H9 (cell line): Measurements from ENCODE around the gene ASPSCR1. TPM values are rescaled to one million over a fixed set of nuclear protein-coding genes. Genes with fewer than 3 reads are reported as not detected.

Experiments
- DNase-seq: peaks from one replicate; pipeline ENCODE4 v3.0.0-alpha.2; 2017
- H2AFZ ChIP-seq: one replicate; pipeline ENCODE4 v1.6.1; 2013; ENCODE audit warnings: mild to moderate bottlenecking, low read length, control low read depth, moderate library complexity
- H2AK5ac ChIP-seq: 2 replicates; pipeline ENCODE4 v1.6.1; 2013; ENCODE audit warnings: low read length, control low read depth, mixed read lengths; ENCODE audit not compliant: insufficient read length
- H2BK120ac ChIP-seq: one replicate; pipeline ENCODE4 v1.6.1; 2013; ENCODE audit warnings: low read depth, mild to moderate bottlenecking, low read length, control low read depth, inconsistent platforms; ENCODE audit not compliant: poor library complexity, severe bottlenecking
- H2BK12ac ChIP-seq: 2 replicates; pipeline ENCODE4 v1.6.1; 2013; ENCODE audit warnings: low read length, control low read depth, mixed read lengths, low read depth; ENCODE audit not compliant: insufficient read length
- H2BK15ac ChIP-seq: 2 replicates; pipeline ENCODE4 v1.6.1; 2013; ENCODE audit warnings: low read depth, low read length, control low read depth
- H2BK20ac ChIP-seq: one replicate; pipeline ENCODE4 v1.6.1; 2013; ENCODE audit warnings: low read depth, mild to moderate bottlenecking, low read length, control low read depth, inconsistent platforms; ENCODE audit not compliant: poor library complexity, severe bottlenecking
- H2BK5ac ChIP-seq: 2 replicates; pipeline ENCODE4 v1.6.1; 2013; ENCODE audit warnings: low read length, control low read depth, mixed read lengths; ENCODE audit not compliant: insufficient read length
- H3K14ac ChIP-seq: 2 replicates; pipeline ENCODE4 v1.6.1; 2013; ENCODE audit warnings: low read length, control low read depth; ENCODE audit not compliant: insufficient read depth
- H3K18ac ChIP-seq: 2 replicates; pipeline ENCODE4 v1.6.1; 2013; ENCODE audit warnings: low read depth, mild to moderate bottlenecking, mixed read lengths, low read length, control low read depth; ENCODE audit not compliant: insufficient read length
- H3K23ac ChIP-seq: 2 replicates; pipeline ENCODE4 v1.6.1; 2013; ENCODE audit warnings: low read length, control low read depth, mixed read lengths, low read depth; ENCODE audit not compliant: insufficient read length
- H3K23me2 ChIP-seq: 2 replicates; pipeline ENCODE4 v1.6.1; 2013; ENCODE audit warnings: low read depth, mild to moderate bottlenecking, mixed read lengths, low read length, control low read depth; ENCODE audit not compliant: insufficient read length, poor library complexity, severe bottlenecking
- H3K27ac ChIP-seq: 2 replicates; pipeline ENCODE4 v1.5.1; 2013; ENCODE audit warnings: low read length, control low read depth, mixed read lengths, low read depth; ENCODE audit not compliant: insufficient read length
- H3K27me3 ChIP-seq: 2 replicates; pipeline ENCODE4 v1.6.1; 2013; ENCODE audit warnings: low read length, control low read depth, inconsistent platforms; ENCODE audit not compliant: insufficient read depth
- H3K4ac ChIP-seq: 2 replicates; pipeline ENCODE4 v1.6.1; 2013; ENCODE audit warnings: low read depth, mild to moderate bottlenecking, control low read depth, inconsistent platforms, low read length, moderate library complexity
- H3K4me1 ChIP-seq: 2 replicates; pipeline ENCODE4 v1.6.1; 2013; ENCODE audit warnings: low read length, control low read depth, inconsistent platforms; ENCODE audit not compliant: insufficient read depth
- H3K4me2 ChIP-seq: 2 replicates; pipeline ENCODE4 v1.6.1; 2013; ENCODE audit warnings: low read length, control low read depth, mixed read lengths; ENCODE audit not compliant: insufficient read length, insufficient read depth
- H3K56ac ChIP-seq: 2 replicates; pipeline ENCODE4 v1.6.1; 2013; ENCODE audit warnings: low read depth, mild to moderate bottlenecking, mixed read lengths, low read length, control low read depth; ENCODE audit not compliant: insufficient read length
- H3K79me1 ChIP-seq: 2 replicates; pipeline ENCODE4 v1.6.1; 2013; ENCODE audit warnings: low read depth, mild to moderate bottlenecking, moderate library complexity, low read length, control low read depth, inconsistent platforms; ENCODE audit not compliant: insufficient read depth, poor library complexity, severe bottlenecking
- H3K79me2 ChIP-seq: 2 replicates; pipeline ENCODE4 v1.6.1; 2013; ENCODE audit warnings: low read length, control low read depth, inconsistent platforms; ENCODE audit not compliant: insufficient read depth
- H3K9ac ChIP-seq: 2 replicates; pipeline ENCODE4 v1.6.1; 2013; ENCODE audit warnings: low read length, control low read depth, mixed read lengths; ENCODE audit not compliant: insufficient read length; ENCODE audit errors: extremely low read depth
- H3K9me3 ChIP-seq: one replicate; pipeline ENCODE4 v1.6.1; 2013; ENCODE audit warnings: low read depth, low read length, inconsistent platforms; ENCODE audit not compliant: control insufficient read depth
- H3T11ph ChIP-seq: one replicate; pipeline ENCODE4 v1.6.1; 2013; ENCODE audit warnings: mild to moderate bottlenecking, low read length, control low read depth, inconsistent platforms
- H4K20me1 ChIP-seq: one replicate; pipeline ENCODE4 v1.6.1; 2013; ENCODE audit not compliant: control insufficient read depth, insufficient read length, insufficient read depth
- H4K5ac ChIP-seq: 2 replicates; pipeline ENCODE4 v1.6.1; 2013; ENCODE audit warnings: low read depth, mild to moderate bottlenecking, mixed read lengths, low read length, control low read depth; ENCODE audit not compliant: insufficient read length
- H4K8ac ChIP-seq: replicated peaks from 2 replicates; pipeline ENCODE4 v1.6.1; 2013; ENCODE audit warnings: low read length, control low read depth, mixed read lengths, low read depth; ENCODE audit not compliant: insufficient read length
- H4K91ac ChIP-seq: 2 replicates; pipeline ENCODE4 v1.6.1; 2013; ENCODE audit warnings: low read depth, mild to moderate bottlenecking, moderate library complexity, mixed read lengths, low read length, control low read depth; ENCODE audit not compliant: insufficient read length
- H3K27ac Mint-ChIP-seq, 3 experiments: 2 replicates in 2 of 3; 3 replicates in 1 of 3; pipeline ENCODE4 v1.8.0; 2020 to 2021; ENCODE audit warnings: mixed read lengths in 3 of 3, mild to moderate bottlenecking in 1 of 3, moderate library complexity in 1 of 3
- H3K27me3 Mint-ChIP-seq: 2 replicates; pipeline ENCODE4 v1.8.0; 2021; ENCODE audit warnings: low read depth, mild to moderate bottlenecking, moderate library complexity, mixed read lengths
- H3K36me3 Mint-ChIP-seq, 3 experiments: 2 replicates in 2 of 3; 3 replicates in 1 of 3; pipeline ENCODE4 v1.8.0; 2020 to 2021; ENCODE audit warnings: low read depth in 3 of 3, mixed read lengths in 3 of 3; ENCODE audit not compliant: insufficient read depth in 1 of 3
- H3K4me1 Mint-ChIP-seq, 2 experiments: 2 replicates each; pipeline ENCODE4 v1.8.0; 2020; ENCODE audit warnings: mixed read lengths in 2 of 2
- H3K4me3 Mint-ChIP-seq, 2 experiments: 2 replicates in 1 of 2; 3 replicates in 1 of 2; pipeline ENCODE4 v1.8.0; 2020 to 2021; ENCODE audit warnings: mild to moderate bottlenecking in 2 of 2, mixed read lengths in 2 of 2, moderate library complexity in 1 of 2
- H3K9me3 Mint-ChIP-seq, 2 experiments: 2 replicates in 1 of 2; 3 replicates in 1 of 2; pipeline ENCODE4 v1.8.0; 2020; ENCODE audit warnings: mild to moderate bottlenecking in 2 of 2, mixed read lengths in 2 of 2, moderate library complexity in 1 of 2
- CTCF ChIP-seq: fragments of 200-600 bp; sonication (generic); conservative IDR thresholded peaks from 3 replicates; pipeline ENCODE4 v1.8.0; 2021; ENCODE audit warnings: antibody characterized with exemption, mild to moderate bottlenecking
- WGBS: extraction: QIAGEN DNeasy Blood & Tissue Kit; methylation state at CpG from one replicate; pipeline ENCODE4 v1.1.7; 2013; ENCODE audit warnings: missing lambda C conversion rate, low lambda C conversion rate, mixed read lengths; ENCODE audit not compliant: insufficient read length; ENCODE audit errors: extremely low coverage; 5-methylcytosine and 5-hydroxymethylcytosine counted together
- total RNA-seq: library from RNA; stranded (reverse); gene quantifications from 2 replicates; pipeline ENCODE4 v1.2.1, GENCODE V29; 2021

The ASPSCR1 gene
- total RNA-seq, 1 experiment from 2014 or later = 50.9 TPM

- DNase-seq = no peak
- Histone ChIP-seq H4K8ac (no peak overlapping the region), H3K4me2 (no peak overlapping the region), H3K9ac (no peak overlapping the region), H3T11ph (no peak overlapping the region), H2BK12ac (no peak overlapping the region), H3K27me3 (no peaks in the 10 kb centered on the region), H3K27ac (no peak overlapping the region), H3K79me2 (no peaks in the 10 kb centered on the region), H3K56ac (no peak overlapping the region), H2BK120ac (no peak overlapping the region), H4K91ac (no peak overlapping the region), H3K79me1 (no peaks in the 10 kb centered on the region), H3K4ac (no peak overlapping the region), H2AK5ac (no peak overlapping the region), H4K20me1 (no peaks in the 10 kb centered on the region), H4K5ac (no peak overlapping the region), H3K23ac (no peak overlapping the region), H3K18ac (no peak overlapping the region), H2AFZ (no peak overlapping the region), H2BK20ac (no peak overlapping the region), H3K4me1 (no peaks in the 10 kb centered on the region), H3K23me2 (no peaks in the 10 kb centered on the region), H2BK5ac (no peak overlapping the region), H2BK15ac (no peak overlapping the region), H3K14ac (no peak overlapping the region), H3K9me3 (no peaks in the 10 kb centered on the region)
- no CpG with 5 or more reads among the region's 22 CpGs for WGBS
- Mint-ChIP-seq H3K4me3 (no peak overlapping the region), H3K36me3 (peaks cover 0 to under 1% (median 0%) of the 10 kb centered on the region in 3 experiments; a peak in 2 of 7 replicates), H3K27ac (no peak overlapping the region), H3K27me3 (no peaks in the 10 kb centered on the region; the same call in 1 of the 2 replicates), H3K9me3 (no peaks in the 10 kb centered on the region), H3K4me1 (0 out of 4 replicates have a peak, but pooled peaks cover 0 to 2% of the 10 kb centered on the region in 2 experiments)
- TF ChIP-seq CTCF = no peak
Observed at GRCh38 chr17:82013341-82013740, 35.9 kb downstream of the ASPSCR1 start.
